K562 (cell line): Measurements from ENCODE around the gene TPGS2. TPM values are rescaled to one million over a fixed set of nuclear protein-coding genes. Genes with fewer than 3 reads are reported as not detected.
A peak's percentile ranks its signal among the peaks of the same experiment; 100 is the strongest.

Experiments
- AFF4 ChIP-seq: sonication (generic); formaldehyde crosslinking; IDR thresholded peaks from 2 replicates; pipeline ENCODE4 v1.8.0; 2023; ENCODE audit warnings: mild to moderate bottlenecking, missing genetic modification reagents
- CLOCK ChIP-seq: fragments of 250-450 bp; sonication (Bioruptor Pico); IDR thresholded peaks from 2 replicates; pipeline ENCODE4 v1.4.0; 2020; ENCODE audit warnings: mild to moderate bottlenecking, moderate library complexity, borderline replicate concordance
- ELF1 ChIP-seq: fragments of 200-800 bp; sonication (Bioruptor generic); IDR thresholded peaks from 2 replicates; pipeline ENCODE4 v1.6.1; 2016; ENCODE audit warnings: missing genetic modification characterization, missing compliant biosample characterization
- ESRRB ChIP-seq: fragments of 250-450 bp; sonication (Bioruptor Pico); IDR thresholded peaks from 2 replicates; pipeline ENCODE4 v1.5.0; 2020; ENCODE audit warnings: mild to moderate bottlenecking, moderate library complexity, borderline replicate concordance
- ETV1 ChIP-seq: fragments of 450-650 bp; conservative IDR thresholded peaks from 2 replicates; pipeline ENCODE4 v1.6.1; 2016; ENCODE audit warnings: missing genetic modification characterization, control low read depth, low read depth, missing compliant biosample characterization
- FOXO4 ChIP-seq: fragments of 450-650 bp; formaldehyde crosslinking; IDR thresholded peaks from 2 replicates; pipeline ENCODE4 v1.4.0; 2020; ENCODE audit warnings: mild to moderate bottlenecking, moderate library complexity
- HDAC2 ChIP-seq: fragments of 450-650 bp; IDR thresholded peaks from 2 replicates; pipeline ENCODE4 v1.6.1; 2016; ENCODE audit warnings: mild to moderate bottlenecking
- IRF9 ChIP-seq: fragments of 450-650 bp; IDR thresholded peaks from 2 replicates; pipeline ENCODE4 v1.6.1; 2016; ENCODE audit warnings: missing biosample characterization, missing genetic modification characterization
- KHSRP ChIP-seq: fragments of 450-650 bp; IDR thresholded peaks from 2 replicates; pipeline ENCODE4 v1.6.1; 2017
- POLR2G ChIP-seq: fragments of 200-400 bp; formaldehyde crosslinking; IDR thresholded peaks from 2 replicates; pipeline ENCODE4 v1.6.1; 2017; ENCODE audit warnings: low read depth, mild to moderate bottlenecking, antibody characterized with exemption, low read length, moderate library complexity
- POU5F1 ChIP-seq: fragments of 150-350 bp; IDR thresholded peaks from 2 replicates; pipeline ENCODE4 v1.6.1; 2014; ENCODE audit warnings: borderline replicate concordance, low read length, low read depth, mild to moderate bottlenecking; ENCODE audit not compliant: partially characterized antibody
- PREB ChIP-seq: sonication (generic); formaldehyde crosslinking; IDR thresholded peaks from 2 replicates; pipeline ENCODE4 v1.8.1; 2023; ENCODE audit warnings: mild to moderate bottlenecking, missing genetic modification reagents
- ZFX ChIP-seq: sonication (generic); formaldehyde crosslinking; IDR thresholded peaks from 2 replicates; pipeline ENCODE4 v1.8.0; 2022; ENCODE audit warnings: mild to moderate bottlenecking, missing genetic modification reagents, moderate library complexity
- ZNF197 ChIP-seq: fragments of 200-800 bp; sonication (Bioruptor generic); IDR thresholded peaks from 2 replicates; pipeline ENCODE4 v1.6.1; 2016; ENCODE audit warnings: low read depth, missing genetic modification characterization, missing compliant biosample characterization
- ZNF398 ChIP-seq: fragments of 250-450 bp; sonication (Bioruptor Pico); IDR thresholded peaks from 2 replicates; pipeline ENCODE4 v1.8.0; 2021; ENCODE audit warnings: moderate library complexity, mild to moderate bottlenecking, inconsistent platforms
- polyA plus RNA-seq, 8 experiments: library from polyadenylated mRNA; depleted of rRNA in 4 of 8; stranded (reverse) in 5 of 8; unstranded in 3 of 8; fragments of >200 nt; fragmentation: Nextera tagmentation in 2 of 8; fragmentation: Illumina TruSeq in 1 of 8; extraction: Ambion mirVana in 2 of 8; extraction: Trizol in 1 of 8; gene quantifications; 2 replicates each; pipeline versions ENCODE4 v1.2.1 to v1.2.3, GENCODE V29; 2011 to 2014; ENCODE audit warnings: inconsistent platforms in 1 of 8, missing spikeins in 1 of 8
- total RNA-seq, 7 experiments: library from RNA; depleted of rRNA in 6 of 7; stranded (reverse); fragments of >200 nt in 6 of 7; fragmentation: Illumina TruSeq in 2 of 7; extraction: Trizol in 2 of 7; gene quantifications; 2 replicates each; pipeline versions ENCODE4 v1.2.1 to v1.2.3, GENCODE V29; 2011 to 2021; ENCODE audit warnings: low replicate concordance in 1 of 7

Gene TPGS2
- total and polyA plus RNA-seq, 9 of the 15 experiments (the other 6 are each of a cell fraction or from before 2014, with no cell fraction given) = 94.2 to 449 (median 134) TPM

- TF ChIP-seq ZNF197 (CRISPR knock-in tag) (no peak), ESRRB (CRISPR knock-in tag) (no peak), ZFX (CRISPR knock-in tag) (no peak), HDAC2 (0 out of 2 replicates have a peak, but pooled peaks have one; percentile 28), ELF1 (peak; percentile 53; the same call in 1 of the 2 replicates), PREB (CRISPR knock-in tag) (no peak), CLOCK (no peak), POLR2G (no peak), FOXO4 (CRISPR knock-in tag) (no peak), POU5F1 (no peak), KHSRP (no peak), ETV1 (tag) (peak; percentile 26; the same call in 1 of the 2 replicates), ZNF398 (CRISPR knock-in tag) (no peak), AFF4 (CRISPR knock-in tag) (no peak), IRF9 (tag) (no peak)
Measured at GRCh38 chr18:36828157-36828629, 609 bp downstream of the TPGS2 start (continued).
